Cortex of kidney (tissue), 1 donor: ENCODE measurements around the gene PTPRG.

ENCODE experiments used
- DNase-seq: peaks from one replicate; lab custom pipeline; 2025; lab: John Stamatoyannopoulos, UW

PTPRG gene

DNA sequence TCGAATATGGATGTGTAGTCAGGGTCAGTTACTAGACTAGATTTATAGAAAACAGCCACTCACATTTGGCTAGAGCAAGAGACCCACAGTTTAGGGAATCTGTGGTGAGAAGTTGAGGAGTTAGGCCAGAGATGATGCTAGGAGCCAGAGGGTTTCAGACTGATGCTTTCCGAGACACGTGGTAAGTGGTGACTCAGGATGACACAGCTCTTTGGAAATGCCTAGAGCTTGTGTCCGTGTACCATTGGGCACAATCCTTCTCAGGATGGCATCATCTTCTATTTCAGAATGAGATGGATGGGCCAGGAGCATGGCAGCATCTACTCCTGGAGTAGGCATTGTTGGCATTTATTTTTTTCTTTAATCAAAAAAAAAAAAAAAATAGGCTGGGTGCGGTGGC, 28.5 kb downstream of the PTPRG start:
- no peak for DNase-seq

- no peak for DNase-seq
Measured at GRCh38 chr3:61591300-61591699, 29.9 kb downstream of the PTPRG start.

GRCh38 chr3:61593446-61594029, 32.2 kb downstream of the PTPRG start:
- DNase-seq, result no peak

DNA sequence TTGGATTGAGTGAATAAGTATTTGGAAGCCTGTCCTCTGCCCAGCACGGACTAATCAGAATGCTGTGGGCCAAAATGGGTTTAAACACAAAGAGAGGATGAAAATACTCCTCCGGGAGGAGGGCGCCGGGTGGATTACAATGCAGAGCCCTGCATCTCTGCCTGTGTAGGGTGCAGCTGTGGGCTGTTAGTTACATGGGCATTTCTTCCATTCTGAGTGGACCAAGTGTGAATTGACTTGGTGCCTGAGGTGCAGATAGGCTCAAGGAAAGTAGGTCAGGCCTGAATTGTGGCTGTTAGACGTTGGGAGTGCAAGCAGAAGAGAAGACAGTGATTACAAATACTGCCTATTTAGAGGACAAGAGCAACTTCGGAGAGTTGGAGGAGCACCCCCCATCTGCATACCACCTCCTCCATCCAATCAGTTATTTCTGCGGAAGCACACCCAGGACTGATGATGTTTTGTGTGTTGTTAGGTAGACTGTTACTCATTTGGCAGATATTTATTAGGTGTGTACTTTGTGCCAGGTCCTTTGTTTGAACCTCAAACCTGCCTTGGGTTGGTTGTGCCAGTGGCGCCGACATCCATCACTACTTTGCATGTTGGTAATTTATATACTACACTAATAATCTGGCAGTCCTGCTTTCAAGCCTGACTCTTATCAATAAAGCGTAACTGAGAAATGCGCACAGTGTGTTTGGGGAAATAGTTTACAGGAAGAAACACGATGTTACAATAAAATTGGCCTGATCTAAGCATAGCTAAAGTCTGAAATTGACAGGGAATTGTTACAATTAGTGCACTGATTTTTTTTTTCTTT, 33.0 kb downstream of the PTPRG start:
- no peak for DNase-seq

- no peak for DNase-seq
Measured at GRCh38 chr3:61594964-61595285, 33.6 kb downstream of the PTPRG start.

- DNase-seq, result no peak
Measured at GRCh38 chr3:61595288-61595687, 33.9 kb downstream of the PTPRG start.

DNA sequence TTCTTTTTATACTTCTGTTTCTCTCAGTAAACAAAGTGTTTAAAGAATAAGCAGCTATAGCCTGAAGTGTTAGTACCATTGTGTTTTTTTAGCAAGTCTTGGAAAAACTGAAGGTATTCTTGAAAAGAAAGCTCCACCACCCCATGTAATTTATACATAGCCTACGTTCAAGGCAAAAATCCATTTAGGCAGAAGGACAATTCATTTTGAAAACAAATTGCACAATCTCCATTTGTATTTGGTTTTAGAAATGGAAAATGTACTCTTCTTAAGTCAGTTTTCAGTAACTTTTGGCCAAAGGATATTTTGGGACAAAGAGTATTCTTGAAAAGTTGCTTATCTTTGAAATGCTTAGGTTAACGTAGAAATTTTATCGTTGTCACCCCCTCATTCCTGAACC, 34.5 kb downstream of the PTPRG start:
- DNase-seq, result no peak

GRCh38 chr3:61597906-61598305, 36.5 kb downstream of the PTPRG start:
- DNase-seq, result no peak

DNA sequence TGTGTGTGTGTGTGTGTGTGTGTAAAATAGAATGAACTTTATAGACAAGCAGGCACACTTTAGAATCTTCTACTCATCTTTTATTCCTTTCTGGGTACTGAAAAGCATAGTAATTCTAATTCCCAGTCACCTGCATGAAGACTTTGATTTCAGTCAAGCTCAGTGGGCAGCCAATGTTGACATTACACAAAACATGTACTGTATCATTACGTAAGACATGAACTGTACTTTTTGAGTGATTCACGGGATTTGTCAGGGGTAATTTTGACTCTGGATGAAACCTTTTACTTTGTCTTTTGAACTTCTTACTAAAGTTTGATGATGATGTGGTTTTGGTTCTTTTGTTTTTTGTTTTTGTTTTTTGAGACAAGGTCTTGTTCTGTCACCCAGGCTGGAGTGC, 38.8 kb downstream of the PTPRG start:
- DNase-seq, result no peak

DNA sequence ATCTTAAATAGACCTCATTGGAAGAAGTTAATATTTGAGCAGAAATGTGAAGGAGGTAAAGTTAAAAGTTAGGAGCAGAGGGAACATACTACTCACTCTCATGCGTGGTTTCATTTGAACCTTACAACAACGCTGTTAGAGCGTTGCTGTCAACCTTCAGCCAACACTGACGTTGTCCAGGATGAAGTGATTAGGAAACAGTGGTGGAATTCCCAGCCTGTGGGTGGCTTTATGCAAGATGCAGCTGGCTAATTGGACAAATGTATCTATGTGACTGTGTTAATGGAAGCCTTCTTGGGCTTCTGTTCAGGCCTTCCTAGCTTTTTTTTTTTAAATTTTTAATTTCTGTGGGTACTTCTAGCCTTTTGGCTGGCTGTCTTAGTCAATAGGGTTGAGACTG, 40.5 kb downstream of the PTPRG start:
- DNase-seq, result no peak

- DNase-seq, result no peak
Measured at GRCh38 chr3:61602466-61602865, 41.1 kb downstream of the PTPRG start.

- no peak for DNase-seq
Measured at GRCh38 chr3:61605589-61606175, 44.3 kb downstream of the PTPRG start.

DNA sequence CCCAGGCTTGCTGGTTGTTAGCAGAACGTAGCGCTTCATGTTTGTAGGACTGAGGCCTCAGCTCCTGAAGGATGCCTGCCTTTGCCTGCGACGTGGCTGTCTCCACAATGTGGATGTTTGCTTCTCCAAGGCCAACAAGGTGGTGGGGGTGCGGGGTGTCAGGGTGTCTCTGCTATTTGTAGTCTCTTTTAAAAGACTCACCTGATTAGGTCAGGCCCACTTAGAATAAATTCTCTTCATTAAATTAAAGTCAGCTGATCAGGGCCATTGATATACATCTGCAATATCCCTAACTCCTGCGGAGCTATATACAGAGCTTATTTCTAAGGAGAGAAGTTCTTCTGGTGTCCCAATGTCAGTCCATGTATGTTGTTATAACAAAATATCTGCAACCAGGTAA, 44.8 kb downstream of the PTPRG start:
- no peak for DNase-seq

DNA sequence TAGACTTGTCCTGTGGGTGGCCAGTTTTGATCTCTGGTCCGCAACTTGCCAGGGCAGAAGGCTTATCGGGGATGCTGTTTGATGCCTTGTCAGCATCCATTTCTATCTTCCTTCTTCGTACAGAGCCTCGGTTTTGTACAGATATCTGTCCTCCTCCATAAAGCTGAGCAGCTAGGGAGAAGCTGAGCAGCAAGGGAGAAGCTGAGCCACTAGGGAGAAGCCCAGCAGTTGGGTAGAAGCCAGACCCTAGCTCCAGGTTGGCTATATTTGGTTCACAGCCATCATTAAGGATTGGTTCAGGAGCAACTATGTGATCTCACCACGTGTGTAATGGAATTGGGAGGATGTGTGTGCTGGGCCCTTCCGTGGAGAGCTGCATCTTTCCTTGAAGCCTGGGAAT, 46.7 kb downstream of the PTPRG start:
- no peak for DNase-seq

DNA sequence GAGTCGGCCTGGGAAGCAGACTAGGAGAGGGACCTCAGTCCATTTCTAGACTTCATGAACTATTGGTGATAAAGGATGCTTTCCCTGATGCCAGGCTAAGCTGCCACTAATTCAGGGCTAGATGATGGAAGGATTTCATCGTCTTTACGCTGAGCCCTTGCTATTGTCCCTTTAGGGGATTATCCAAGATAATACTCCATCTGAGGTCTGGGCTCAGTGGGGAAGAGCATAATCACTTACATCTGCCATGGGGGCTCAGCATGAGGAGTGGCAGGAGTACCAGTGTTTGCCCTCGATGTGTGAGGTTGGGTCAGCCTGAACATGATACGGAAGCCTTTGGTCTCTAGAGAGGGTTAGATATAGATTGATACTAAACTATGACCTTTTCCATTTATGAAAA, 47.3 kb downstream of the PTPRG start:
- DNase-seq, result no peak

GRCh38 chr3:61610316-61610715, 48.9 kb downstream of the PTPRG start:
- DNase-seq, result no peak

DNA sequence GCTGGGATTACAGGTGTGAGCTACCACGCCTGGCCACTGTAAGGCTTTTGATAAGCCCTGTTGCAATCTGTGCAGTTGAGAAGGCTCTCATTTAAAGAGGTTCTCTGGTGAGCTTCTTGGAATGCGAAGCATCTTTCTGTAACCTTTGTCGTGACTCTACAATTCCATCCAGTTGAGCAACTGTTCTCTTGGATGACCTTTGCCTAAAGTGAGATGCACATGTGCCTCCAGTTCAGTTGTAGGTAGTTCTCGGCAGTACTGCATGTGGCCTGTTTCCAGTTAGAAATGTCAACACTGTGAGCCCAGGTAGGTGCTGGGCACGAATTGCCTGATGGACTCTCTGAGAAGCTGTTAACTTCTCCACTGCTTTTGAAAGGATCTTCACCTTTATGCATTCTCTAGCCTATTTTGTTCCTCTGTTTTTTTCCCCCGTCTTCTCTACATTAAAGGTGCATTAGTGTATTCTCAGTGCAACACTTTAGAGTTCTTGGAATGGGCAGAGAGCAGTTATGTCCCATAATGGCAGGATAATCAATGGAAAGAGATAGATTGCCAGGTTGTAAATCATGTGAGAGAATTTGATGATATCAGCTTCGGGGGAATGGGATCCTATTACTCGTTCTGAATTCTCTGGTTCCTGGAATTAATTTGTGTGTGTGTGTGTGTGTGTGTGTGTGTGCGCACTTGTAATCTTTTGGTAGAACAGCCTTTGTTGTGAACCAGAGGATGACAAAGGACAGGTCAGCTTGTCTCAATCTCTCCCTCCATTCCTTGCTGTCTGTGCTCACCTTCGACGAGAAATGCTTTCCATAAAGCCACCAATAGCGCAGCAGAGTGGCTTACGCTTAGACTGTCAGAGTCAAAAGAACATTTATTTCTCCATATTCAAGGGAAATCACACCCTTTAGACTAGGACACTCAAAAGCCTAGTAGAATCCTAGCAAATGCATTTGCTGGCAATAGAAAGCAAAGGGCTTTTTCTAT, 51.1 kb downstream of the PTPRG start:
- DNase-seq, result no peak

DNA sequence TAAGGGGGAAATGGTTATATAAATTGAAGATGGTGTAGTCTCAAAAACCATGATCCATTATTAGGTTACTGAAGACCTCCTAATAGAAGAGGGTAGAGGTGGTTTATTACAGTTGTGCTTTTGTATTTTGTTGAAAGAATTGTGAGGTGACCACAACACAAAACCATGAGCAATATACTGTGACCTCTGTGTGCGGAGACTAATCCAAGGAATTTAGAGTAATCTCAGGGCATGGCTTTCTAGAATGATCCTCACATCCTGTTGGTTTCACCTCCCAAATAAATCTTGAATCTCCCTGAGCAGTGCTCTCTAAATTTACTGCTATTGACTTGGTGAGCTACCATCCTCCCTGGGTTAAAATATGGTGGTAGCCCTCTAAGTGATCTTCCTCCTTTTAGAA, 52.3 kb downstream of the PTPRG start:
- no peak for DNase-seq

DNA sequence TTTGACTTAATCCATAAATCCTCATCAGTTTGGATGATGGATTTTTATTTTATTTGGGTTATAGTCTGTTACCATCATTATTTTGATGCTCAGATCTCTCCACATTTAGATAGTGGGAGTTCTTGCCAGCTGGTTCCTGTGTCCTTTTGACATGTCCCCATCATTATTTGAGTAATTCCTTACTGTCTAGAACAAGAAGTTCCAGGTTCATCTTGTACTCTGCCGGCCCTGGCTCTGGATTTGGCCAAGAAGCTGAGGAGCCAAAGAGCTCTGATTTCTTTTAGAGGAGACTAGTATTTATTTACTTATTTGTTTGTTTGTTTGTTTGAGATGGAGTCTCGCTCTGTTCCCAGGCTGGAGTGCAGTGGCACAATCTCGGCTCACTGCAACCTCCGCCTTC, 54.3 kb downstream of the PTPRG start:
- no peak for DNase-seq

DNA sequence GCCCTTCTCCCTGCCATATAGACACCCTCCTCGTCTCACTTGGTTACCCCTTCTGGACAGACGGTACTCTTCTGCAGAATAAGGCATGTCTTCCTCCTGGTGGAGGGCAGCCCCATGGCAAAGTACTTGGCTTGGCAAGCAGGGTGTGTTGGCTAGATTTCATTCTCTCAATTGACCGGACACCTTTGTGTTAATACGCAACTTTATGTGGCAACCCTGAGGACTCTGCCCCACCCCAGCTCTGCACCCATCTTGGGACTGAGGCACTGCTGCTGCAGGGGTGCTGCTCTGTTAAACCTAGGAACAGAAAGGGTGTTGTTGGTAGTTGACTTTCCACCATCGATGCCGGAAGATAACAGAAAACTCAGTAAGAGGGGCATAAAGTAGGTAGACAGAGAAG, 55.2 kb downstream of the PTPRG start:
- no peak for DNase-seq

DNA sequence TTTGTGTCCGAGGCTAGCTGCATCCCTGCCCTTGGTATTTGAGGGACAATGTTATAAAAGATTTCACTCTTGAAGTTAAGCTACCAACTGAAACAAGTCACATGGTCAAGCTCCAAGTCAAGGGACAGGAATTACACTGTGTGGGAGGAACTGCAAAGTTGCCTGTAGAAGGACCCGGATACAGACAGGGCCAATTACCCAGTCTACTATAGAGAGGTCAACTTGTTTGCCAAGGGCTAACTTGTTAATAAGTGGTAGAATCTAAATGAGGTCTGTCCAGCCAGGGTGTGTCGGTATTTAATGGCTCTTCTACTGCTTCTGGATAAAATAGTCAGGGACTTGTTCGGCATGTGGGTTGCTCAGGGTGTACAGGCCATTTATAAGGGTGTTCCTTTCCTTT, 55.7 kb downstream of the PTPRG start:
- no peak for DNase-seq

DNA sequence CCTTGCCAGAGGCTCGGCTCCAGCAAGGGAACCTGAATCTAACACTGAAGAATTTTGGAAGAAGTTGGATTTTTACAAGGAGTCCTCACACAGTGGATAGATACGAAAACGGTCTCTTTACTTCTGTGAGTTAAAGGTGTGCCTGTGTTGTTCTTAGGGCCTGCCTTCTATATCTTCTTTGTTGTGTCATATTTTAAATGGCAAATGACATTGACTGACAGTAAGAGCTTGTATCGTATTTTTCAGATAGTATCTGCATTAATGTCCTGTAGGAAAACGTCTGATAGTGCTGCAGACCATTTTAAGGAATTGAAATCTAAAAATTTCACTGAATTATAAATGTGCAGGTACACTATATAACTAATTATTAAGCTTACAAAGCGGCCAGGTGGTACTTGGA, 56.3 kb downstream of the PTPRG start:
- no peak for DNase-seq

GRCh38 chr3:61618231-61618630, 56.9 kb downstream of the PTPRG start:
- DNase-seq, result no peak
